WTC11 (cell line): ENCODE results near the gene ADI1. TPM values are rescaled to one million over a fixed set of nuclear protein-coding genes. Genes with fewer than 3 reads are reported as not detected.

Source experiments
- ATAC-seq: fragments of 200-7000 bp; cut with Tn5 transposase; 2 replicates; pipeline ENCODE4 v1.10.0; 2021; ENCODE audit warnings: mild to moderate bottlenecking, moderate library complexity
- CTCF ChIA-PET: fragments of 300-600 bp; sonication (Branson Sonifier 250); formaldehyde crosslinking; loops from one replicate; lab custom pipeline; 2021; ENCODE audit warnings: antibody characterized with exemption; lab: Charles Lee
- POLR2A ChIA-PET: fragments of 350-600 bp; sonication (Branson Sonifier 250); formaldehyde crosslinking; loops from one replicate; lab custom pipeline; 2021; ENCODE audit warnings: antibody characterized with exemption; lab: Charles Lee
- DNase-seq: peaks from one replicate; pipeline ENCODE4 v3.0.0; 2021; ENCODE audit warnings: low spot score
- H3K27ac Mint-ChIP-seq: 2 replicates; pipeline ENCODE4 v1.8.0; 2021; ENCODE audit warnings: mixed read lengths
- H3K27me3 Mint-ChIP-seq: 2 replicates; pipeline ENCODE4 v1.8.0; 2021; ENCODE audit warnings: low read depth, mild to moderate bottlenecking, moderate library complexity, mixed read lengths
- H3K36me3 Mint-ChIP-seq: 2 replicates; pipeline ENCODE4 v1.8.0; 2021; ENCODE audit warnings: mixed read lengths
- H3K4me1 Mint-ChIP-seq: 2 replicates; pipeline ENCODE4 v1.8.0; 2022; ENCODE audit warnings: mixed read lengths
- H3K4me3 Mint-ChIP-seq: 2 replicates; pipeline ENCODE4 v1.8.0; 2021; ENCODE audit warnings: mild to moderate bottlenecking, moderate library complexity, mixed read lengths
- H3K9me3 Mint-ChIP-seq: 2 replicates; pipeline ENCODE4 v1.8.0; 2021; ENCODE audit warnings: mixed read lengths
- ATF1 ChIP-seq: sonication (generic); formaldehyde crosslinking; IDR thresholded peaks from 2 replicates; pipeline ENCODE4 v1.8.1; 2023; ENCODE audit warnings: mild to moderate bottlenecking, moderate library complexity, missing genetic modification reagents
- CREB1 ChIP-seq: sonication (generic); formaldehyde crosslinking; IDR thresholded peaks from 2 replicates; pipeline ENCODE4 v1.8.0; 2023; ENCODE audit warnings: mild to moderate bottlenecking, missing genetic modification reagents
- EMX1 ChIP-seq: fragments of 250-450 bp; sonication (Bioruptor Pico); IDR thresholded peaks from 2 replicates; pipeline ENCODE4 v1.8.0; 2021; ENCODE audit warnings: mild to moderate bottlenecking
- ESRRA ChIP-seq: sonication (generic); formaldehyde crosslinking; IDR thresholded peaks from 2 replicates; pipeline ENCODE4 v1.8.1; 2022; ENCODE audit warnings: mild to moderate bottlenecking, missing genetic modification reagents, borderline replicate concordance
- IRF2 ChIP-seq: sonication (generic); formaldehyde crosslinking; IDR thresholded peaks from 2 replicates; pipeline ENCODE4 v1.8.0; 2022; ENCODE audit warnings: low read depth, missing genetic modification reagents, borderline replicate concordance
- JAZF1 ChIP-seq: fragments of 250-450 bp; sonication (Bioruptor Pico); IDR thresholded peaks from 2 replicates; pipeline ENCODE4 v1.9.0; 2021; ENCODE audit warnings: moderate library complexity, mild to moderate bottlenecking, inconsistent platforms
- NFATC4 ChIP-seq: fragments of 250-450 bp; sonication (Bioruptor Pico); IDR thresholded peaks from 2 replicates; pipeline ENCODE4 v1.9.0; 2021; ENCODE audit warnings: mild to moderate bottlenecking
- NR2C2 ChIP-seq: sonication (generic); formaldehyde crosslinking; IDR thresholded peaks from 2 replicates; pipeline ENCODE4 v1.8.0; 2022; ENCODE audit warnings: mild to moderate bottlenecking, missing genetic modification reagents
- NR3C1 ChIP-seq: sonication (generic); formaldehyde crosslinking; conservative IDR thresholded peaks from 2 replicates; pipeline ENCODE4 v1.8.1; 2023; ENCODE audit warnings: low read depth, mild to moderate bottlenecking, missing genetic modification reagents
- OVOL2 ChIP-seq: fragments of 250-450 bp; sonication (Bioruptor Pico); IDR thresholded peaks from 2 replicates; pipeline ENCODE4 v1.9.0; 2021; ENCODE audit warnings: mild to moderate bottlenecking, borderline replicate concordance
- PRRX2 ChIP-seq: fragments of 250-450 bp; sonication (Bioruptor Pico); IDR thresholded peaks from 2 replicates; pipeline ENCODE4 v1.8.0; 2021; ENCODE audit warnings: mild to moderate bottlenecking
- RELA ChIP-seq: sonication (generic); formaldehyde crosslinking; IDR thresholded peaks from 2 replicates; pipeline ENCODE4 v1.8.1; 2022; ENCODE audit warnings: missing genetic modification reagents, mild to moderate bottlenecking, borderline replicate concordance
- SMAD3 ChIP-seq: sonication (generic); formaldehyde crosslinking; IDR thresholded peaks from 2 replicates; pipeline ENCODE4 v1.8.0; 2022; ENCODE audit warnings: missing genetic modification reagents, mild to moderate bottlenecking, borderline replicate concordance
- TEAD1 ChIP-seq: sonication (generic); formaldehyde crosslinking; IDR thresholded peaks from 2 replicates; pipeline ENCODE4 v1.8.0; 2022; ENCODE audit warnings: mild to moderate bottlenecking, missing genetic modification reagents
- TEAD4 ChIP-seq: sonication (generic); formaldehyde crosslinking; IDR thresholded peaks from 2 replicates; pipeline ENCODE4 v1.8.0; 2022; ENCODE audit warnings: mild to moderate bottlenecking, missing genetic modification reagents
- ZNF121 ChIP-seq: sonication (generic); formaldehyde crosslinking; IDR thresholded peaks from 2 replicates; pipeline ENCODE4 v1.8.0; 2023; ENCODE audit warnings: missing genetic modification reagents
- ZNF138 ChIP-seq: sonication (generic); formaldehyde crosslinking; conservative IDR thresholded peaks from 2 replicates; pipeline ENCODE4 v1.8.1; 2022; ENCODE audit warnings: mild to moderate bottlenecking, moderate library complexity, missing genetic modification reagents
- ZNF263 ChIP-seq: sonication (generic); formaldehyde crosslinking; IDR thresholded peaks from 2 replicates; pipeline ENCODE4 v1.8.1; 2022; ENCODE audit warnings: low read depth, mild to moderate bottlenecking, moderate library complexity, missing genetic modification reagents
- ZNF317 ChIP-seq: sonication (generic); formaldehyde crosslinking; IDR thresholded peaks from 2 replicates; pipeline ENCODE4 v1.8.1; 2023; ENCODE audit warnings: low read depth, mild to moderate bottlenecking, moderate library complexity, missing genetic modification reagents, borderline replicate concordance
- ZNF396 ChIP-seq: fragments of 250-450 bp; sonication (Bioruptor Pico); IDR thresholded peaks from 2 replicates; pipeline ENCODE4 v1.8.0; 2021; ENCODE audit warnings: mild to moderate bottlenecking, moderate library complexity, borderline replicate concordance
- ZNF671 ChIP-seq: fragments of 250-450 bp; sonication (Bioruptor Pico); IDR thresholded peaks from 2 replicates; pipeline ENCODE4 v1.8.0; 2021; ENCODE audit warnings: mild to moderate bottlenecking
- total RNA-seq: library from RNA; stranded (reverse); gene quantifications from 3 replicates; pipeline ENCODE4 v1.2.3, GENCODE V29; 2021
- TF ChIP-seq, protein P1 (sequence below): fragments of 250-450 bp; sonication (Bioruptor Pico); IDR thresholded peaks from 2 replicates; pipeline ENCODE4 v1.9.0; 2021; ENCODE audit warnings: moderate library complexity, mild to moderate bottlenecking, inconsistent platforms, borderline replicate concordance
- TF ChIP-seq, protein P2 (sequence below): sonication (generic); formaldehyde crosslinking; IDR thresholded peaks from 2 replicates; pipeline ENCODE4 v1.8.0; 2022; ENCODE audit warnings: mild to moderate bottlenecking, missing genetic modification reagents
- TF ChIP-seq, protein P3 (sequence below): sonication (generic); formaldehyde crosslinking; conservative IDR thresholded peaks from 2 replicates; pipeline ENCODE4 v1.8.1; 2023; ENCODE audit warnings: mild to moderate bottlenecking, low read depth, missing genetic modification reagents, moderate library complexity
- TF ChIP-seq, protein P4 (sequence below): sonication (generic); formaldehyde crosslinking; IDR thresholded peaks from 2 replicates; pipeline ENCODE4 v1.8.1; 2023; ENCODE audit warnings: mild to moderate bottlenecking, missing genetic modification reagents, moderate library complexity
- TF ChIP-seq, protein P5 (sequence below): sonication (generic); formaldehyde crosslinking; IDR thresholded peaks from 2 replicates; pipeline ENCODE4 v1.8.0; 2022; ENCODE audit warnings: mild to moderate bottlenecking, missing genetic modification reagents

ADI1 gene
- total RNA-seq, 1 experiment from 2014 or later: 21.4 TPM

DNA sequence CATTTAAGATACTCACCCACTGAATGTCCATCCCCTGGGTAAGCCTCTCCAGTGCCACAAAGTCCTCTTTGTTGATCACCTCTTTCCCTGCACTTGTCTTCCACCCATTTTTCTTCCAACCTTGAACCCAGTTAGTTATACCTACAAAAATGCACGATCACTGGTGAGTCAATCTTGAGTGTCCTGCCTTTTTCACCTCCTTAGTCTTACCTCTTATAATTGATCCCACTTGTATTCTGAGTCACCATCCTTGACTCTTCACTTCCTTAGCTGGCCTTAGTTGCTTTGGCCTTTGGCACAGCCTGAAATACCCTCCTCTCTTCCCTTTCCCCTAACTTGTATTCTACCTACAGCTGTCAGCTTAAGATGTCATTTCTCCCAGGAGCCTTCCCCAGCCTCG is 28.6 kb upstream of the ADI1 start:
- TF ChIP-seq, protein P1, sequence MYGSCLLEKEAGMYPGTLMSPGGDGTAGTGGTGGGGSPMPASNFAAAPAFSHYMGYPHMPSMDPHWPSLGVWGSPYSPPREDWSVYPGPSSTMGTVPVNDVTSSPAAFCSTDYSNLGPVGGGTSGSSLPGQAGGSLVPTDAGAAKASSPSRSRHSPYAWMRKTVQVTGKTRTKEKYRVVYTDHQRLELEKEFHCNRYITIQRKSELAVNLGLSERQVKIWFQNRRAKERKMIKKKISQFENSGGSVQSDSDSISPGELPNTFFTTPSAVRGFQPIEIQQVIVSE (CRISPR knock-in tag): no peak
- no peak for TF ChIP-seq OVOL2 (CRISPR knock-in tag)
- TF ChIP-seq, protein P2, sequence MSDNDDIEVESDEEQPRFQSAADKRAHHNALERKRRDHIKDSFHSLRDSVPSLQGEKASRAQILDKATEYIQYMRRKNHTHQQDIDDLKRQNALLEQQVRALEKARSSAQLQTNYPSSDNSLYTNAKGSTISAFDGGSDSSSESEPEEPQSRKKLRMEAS (CRISPR knock-in tag): no peak
- TF ChIP-seq, protein P3, sequence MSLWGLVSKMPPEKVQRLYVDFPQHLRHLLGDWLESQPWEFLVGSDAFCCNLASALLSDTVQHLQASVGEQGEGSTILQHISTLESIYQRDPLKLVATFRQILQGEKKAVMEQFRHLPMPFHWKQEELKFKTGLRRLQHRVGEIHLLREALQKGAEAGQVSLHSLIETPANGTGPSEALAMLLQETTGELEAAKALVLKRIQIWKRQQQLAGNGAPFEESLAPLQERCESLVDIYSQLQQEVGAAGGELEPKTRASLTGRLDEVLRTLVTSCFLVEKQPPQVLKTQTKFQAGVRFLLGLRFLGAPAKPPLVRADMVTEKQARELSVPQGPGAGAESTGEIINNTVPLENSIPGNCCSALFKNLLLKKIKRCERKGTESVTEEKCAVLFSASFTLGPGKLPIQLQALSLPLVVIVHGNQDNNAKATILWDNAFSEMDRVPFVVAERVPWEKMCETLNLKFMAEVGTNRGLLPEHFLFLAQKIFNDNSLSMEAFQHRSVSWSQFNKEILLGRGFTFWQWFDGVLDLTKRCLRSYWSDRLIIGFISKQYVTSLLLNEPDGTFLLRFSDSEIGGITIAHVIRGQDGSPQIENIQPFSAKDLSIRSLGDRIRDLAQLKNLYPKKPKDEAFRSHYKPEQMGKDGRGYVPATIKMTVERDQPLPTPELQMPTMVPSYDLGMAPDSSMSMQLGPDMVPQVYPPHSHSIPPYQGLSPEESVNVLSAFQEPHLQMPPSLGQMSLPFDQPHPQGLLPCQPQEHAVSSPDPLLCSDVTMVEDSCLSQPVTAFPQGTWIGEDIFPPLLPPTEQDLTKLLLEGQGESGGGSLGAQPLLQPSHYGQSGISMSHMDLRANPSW (CRISPR knock-in tag): no peak
- TF ChIP-seq NR2C2 (CRISPR knock-in tag): no peak
- TF ChIP-seq ESRRA (CRISPR knock-in tag): no peak
- TF ChIP-seq, all 79 proteins: peak for 0
- Mint-ChIP-seq H3K4me3 (no peak overlapping the region), H3K36me3 (peaks cover 86% of the 10 kb centered on the region), H3K27ac (no peak overlapping the region), H3K27me3 (no peaks in the 10 kb centered on the region), H3K4me1 (no peaks in the 10 kb centered on the region), H3K9me3 (no peaks in the 10 kb centered on the region)
- DNase-seq (no peak), ATAC-seq (no peak)
- ChIA-PET CTCF (no interaction called here), POLR2A (interaction anchor here (0.7 kb wide), 1 partner anchor 32 kb away, joined by 5 read pairs; no protein-coding TSS in a partner anchor)

DNA sequence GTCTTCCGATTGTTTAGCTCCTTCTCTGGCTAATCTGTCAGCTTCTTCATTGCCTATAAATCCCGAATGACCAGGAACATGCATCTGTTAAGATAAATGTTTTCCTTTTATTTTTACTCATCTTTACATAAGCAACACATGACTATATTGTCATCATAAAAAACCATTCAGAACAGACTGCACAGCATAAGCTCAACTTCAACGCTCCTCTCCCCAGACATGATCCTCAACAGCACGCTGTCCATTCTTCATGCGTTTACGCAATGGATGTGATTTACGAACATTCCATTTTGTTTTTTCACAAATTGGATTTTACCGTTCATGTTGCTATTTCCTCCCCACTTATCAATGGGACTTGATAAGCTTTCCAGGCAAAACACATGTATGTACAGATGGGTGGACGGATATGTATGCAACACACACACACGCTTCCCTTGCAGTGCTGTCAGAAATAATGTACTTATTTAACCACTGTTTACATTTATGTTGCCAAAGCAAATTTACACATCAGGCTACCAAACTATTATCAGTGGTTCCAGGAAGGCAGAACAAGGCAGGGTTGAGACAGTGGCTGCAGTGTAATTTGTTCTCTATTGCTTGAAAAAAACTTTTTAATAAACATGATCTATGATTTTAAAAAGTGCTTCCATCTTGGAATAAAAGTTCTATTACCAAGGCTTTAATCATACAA is 26.6 kb upstream of the ADI1 start:
- ChIA-PET CTCF (no interaction called here), POLR2A (no interaction called here)
- TF ChIP-seq ZNF263 (CRISPR knock-in tag) (no peak), ZNF317 (CRISPR knock-in tag) (no peak), PRRX2 (no peak), CREB1 (CRISPR knock-in tag) (no peak), IRF2 (CRISPR knock-in tag) (no peak), RELA (CRISPR knock-in tag) (no peak), EMX1 (no peak), ZNF396 (CRISPR knock-in tag) (no peak), ZNF121 (CRISPR knock-in tag) (no peak), TEAD1 (CRISPR knock-in tag) (no peak), SMAD3 (CRISPR knock-in tag) (no peak), NR3C1 (no peak), NFATC4 (no peak), ZNF138 (CRISPR knock-in tag) (no peak), JAZF1 (no peak), ZNF671 (no peak), TEAD4 (CRISPR knock-in tag) (no peak), ATF1 (CRISPR knock-in tag) (no peak)
- TF ChIP-seq, protein P4, sequence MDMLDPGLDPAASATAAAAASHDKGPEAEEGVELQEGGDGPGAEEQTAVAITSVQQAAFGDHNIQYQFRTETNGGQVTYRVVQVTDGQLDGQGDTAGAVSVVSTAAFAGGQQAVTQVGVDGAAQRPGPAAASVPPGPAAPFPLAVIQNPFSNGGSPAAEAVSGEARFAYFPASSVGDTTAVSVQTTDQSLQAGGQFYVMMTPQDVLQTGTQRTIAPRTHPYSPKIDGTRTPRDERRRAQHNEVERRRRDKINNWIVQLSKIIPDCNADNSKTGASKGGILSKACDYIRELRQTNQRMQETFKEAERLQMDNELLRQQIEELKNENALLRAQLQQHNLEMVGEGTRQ: no peak
- TF ChIP-seq, protein P5, sequence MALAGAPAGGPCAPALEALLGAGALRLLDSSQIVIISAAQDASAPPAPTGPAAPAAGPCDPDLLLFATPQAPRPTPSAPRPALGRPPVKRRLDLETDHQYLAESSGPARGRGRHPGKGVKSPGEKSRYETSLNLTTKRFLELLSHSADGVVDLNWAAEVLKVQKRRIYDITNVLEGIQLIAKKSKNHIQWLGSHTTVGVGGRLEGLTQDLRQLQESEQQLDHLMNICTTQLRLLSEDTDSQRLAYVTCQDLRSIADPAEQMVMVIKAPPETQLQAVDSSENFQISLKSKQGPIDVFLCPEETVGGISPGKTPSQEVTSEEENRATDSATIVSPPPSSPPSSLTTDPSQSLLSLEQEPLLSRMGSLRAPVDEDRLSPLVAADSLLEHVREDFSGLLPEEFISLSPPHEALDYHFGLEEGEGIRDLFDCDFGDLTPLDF (CRISPR knock-in tag): no peak
- no peaks in the 10 kb centered on the region for H3K27me3 Mint-ChIP-seq
- no peak overlapping the region for H3K27ac Mint-ChIP-seq
- DNase-seq (no peak), ATAC-seq (no peak)
- no peaks in the 10 kb centered on the region for H3K9me3 Mint-ChIP-seq
- peaks cover 88% of the 10 kb centered on the region for H3K36me3 Mint-ChIP-seq
- no peak overlapping the region for H3K4me3 Mint-ChIP-seq
- H3K4me1 Mint-ChIP-seq: no peaks in the 10 kb centered on the region
